HEK293 (cell line): ENCODE data around the gene PARD3B.

Experiments
- CTCF ChIA-PET: fragments of 350-600 bp; formaldehyde crosslinking; extraction: SDS; loops from one replicate; lab custom pipeline; 2021; ENCODE audit warnings: antibody characterized with exemption; lab: Yijun Ruan, JAX
- POLR2A ChIA-PET: fragments of 300-600 bp; formaldehyde crosslinking; extraction: SDS; loops from one replicate; lab custom pipeline; 2020; ENCODE audit warnings: antibody characterized with exemption, inconsistent platforms; lab: Yijun Ruan, JAX
- H3K27ac ChIP-seq: fragments of 200-500 bp; sonication (Bioruptor generic); 2 replicates; pipeline ENCODE4 v1.5.1; 2014; ENCODE audit warnings: low read depth, low read length, control low read depth, inconsistent platforms; ENCODE audit errors: extremely low read depth
- H3K36me3 ChIP-seq, 2 experiments: fragments of 200-500 bp in 1 of 2; sonication (Bioruptor generic) in 1 of 2; 1 replicate in 1 of 2; 2 replicates in 1 of 2; pipeline ENCODE4 v1.5.1; 2014 to 2017; ENCODE audit warnings: inconsistent platforms in 2 of 2, low read length in 2 of 2; ENCODE audit not compliant: control insufficient read depth in 2 of 2, insufficient read depth in 1 of 2
- H3K4me1 ChIP-seq: fragments of 200-500 bp; sonication (Bioruptor generic); 2 replicates; pipeline ENCODE4 v1.5.1; 2014; ENCODE audit warnings: mild to moderate bottlenecking, low read length, inconsistent platforms; ENCODE audit not compliant: control insufficient read depth, insufficient read depth
- H3K4me3 ChIP-seq: 2 replicates; pipeline ENCODE4 v1.5.1; 2011; ENCODE audit warnings: low read depth, mild to moderate bottlenecking, control low read depth, low read length, moderate library complexity
- H3K9me3 ChIP-seq: fragments of 200-500 bp; sonication (Bioruptor generic); 2 replicates; pipeline ENCODE4 v1.5.1; 2014; ENCODE audit warnings: low read depth, low read length, inconsistent platforms; ENCODE audit not compliant: control insufficient read depth, insufficient read depth
- BCL11A ChIP-seq: fragments of 450-650 bp; formaldehyde crosslinking; IDR thresholded peaks from 2 replicates; pipeline ENCODE4 v1.5.1; 2016; ENCODE audit warnings: low read depth, missing biosample characterization, missing genetic modification characterization
- GLI2 ChIP-seq: fragments of 450-650 bp; formaldehyde crosslinking; IDR thresholded peaks from 2 replicates; pipeline ENCODE4; 2017; ENCODE audit warnings: missing biosample characterization, missing genetic modification characterization, low read depth, borderline replicate concordance
- GLI4 ChIP-seq: fragments of 450-650 bp; formaldehyde crosslinking; IDR thresholded peaks from 2 replicates; pipeline ENCODE4 v1.5.1; 2016; ENCODE audit warnings: missing biosample characterization, missing genetic modification characterization
- KLF7 ChIP-seq: fragments of 450-650 bp; formaldehyde crosslinking; IDR thresholded peaks from 2 replicates; pipeline ENCODE4 v1.5.1; 2016; ENCODE audit warnings: missing biosample characterization, missing genetic modification characterization, borderline replicate concordance
- KLF8 ChIP-seq: fragments of 450-650 bp; formaldehyde crosslinking; IDR thresholded peaks from 2 replicates; pipeline ENCODE4 v1.5.1; 2016; ENCODE audit warnings: missing biosample characterization, missing genetic modification characterization
- SCRT2 ChIP-seq: fragments of 450-650 bp; formaldehyde crosslinking; IDR thresholded peaks from 2 replicates; pipeline ENCODE4 v1.5.1; 2016; ENCODE audit warnings: missing biosample characterization, missing genetic modification characterization
- ZFP3 ChIP-seq: fragments of 450-650 bp; formaldehyde crosslinking; IDR thresholded peaks from 2 replicates; pipeline ENCODE4 v1.5.1; 2016; ENCODE audit warnings: low read depth, missing biosample characterization, missing genetic modification characterization
- ZNF138 ChIP-seq: fragments of 450-650 bp; formaldehyde crosslinking; IDR thresholded peaks from 2 replicates; pipeline ENCODE4 v1.5.1; 2016; ENCODE audit warnings: missing biosample characterization, missing genetic modification characterization, borderline replicate concordance
- ZNF146 ChIP-seq: fragments of 450-650 bp; formaldehyde crosslinking; IDR thresholded peaks from 2 replicates; pipeline ENCODE4 v1.5.1; 2016; ENCODE audit warnings: missing biosample characterization, missing genetic modification characterization
- ZNF19 ChIP-seq: fragments of 450-650 bp; formaldehyde crosslinking; IDR thresholded peaks from 2 replicates; pipeline ENCODE4; 2016; ENCODE audit warnings: missing biosample characterization, missing genetic modification characterization, low read depth
- ZNF23 ChIP-seq: fragments of 450-650 bp; formaldehyde crosslinking; IDR thresholded peaks from 2 replicates; pipeline ENCODE4 v1.5.1; 2016; ENCODE audit warnings: missing biosample characterization, missing genetic modification characterization, borderline replicate concordance
- ZNF473 ChIP-seq: fragments of 450-650 bp; formaldehyde crosslinking; IDR thresholded peaks from 2 replicates; pipeline ENCODE4 v1.5.1; 2017; ENCODE audit warnings: missing biosample characterization, missing genetic modification characterization
- ZNF555 ChIP-seq: fragments of 450-650 bp; formaldehyde crosslinking; conservative IDR thresholded peaks from 2 replicates; pipeline ENCODE4 v1.5.1; 2017; ENCODE audit warnings: missing biosample characterization, mild to moderate bottlenecking, missing genetic modification characterization, inconsistent platforms
- ZNF560 ChIP-seq: fragments of 450-650 bp; formaldehyde crosslinking; IDR thresholded peaks from 2 replicates; pipeline ENCODE4 v1.5.1; 2017; ENCODE audit warnings: missing biosample characterization, missing genetic modification characterization, borderline replicate concordance
- ZNF571 ChIP-seq: fragments of 450-650 bp; formaldehyde crosslinking; IDR thresholded peaks from 2 replicates; pipeline ENCODE4 v1.5.0; 2017; ENCODE audit warnings: missing biosample characterization, missing genetic modification characterization
- ZNF626 ChIP-seq: fragments of 450-650 bp; sonication (Bioruptor Pico); formaldehyde crosslinking; IDR thresholded peaks from 2 replicates; pipeline ENCODE4 v1.5.1; 2018; ENCODE audit warnings: missing biosample characterization, missing genetic modification characterization, inconsistent platforms
- ZNF660 ChIP-seq: fragments of 450-650 bp; IDR thresholded peaks from 2 replicates; pipeline ENCODE4 v1.5.1; 2018; ENCODE audit warnings: missing biosample characterization, mild to moderate bottlenecking, missing genetic modification characterization
- ZNF670 ChIP-seq: fragments of 450-650 bp; formaldehyde crosslinking; IDR thresholded peaks from 2 replicates; pipeline ENCODE4 v1.5.1; 2016; ENCODE audit warnings: missing biosample characterization, missing genetic modification characterization, low read depth
- ZNF76 ChIP-seq: fragments of 450-650 bp; formaldehyde crosslinking; IDR thresholded peaks from 2 replicates; pipeline ENCODE4; 2016; ENCODE audit warnings: low read depth, missing biosample characterization, missing genetic modification characterization, borderline replicate concordance
- TF ChIP-seq, protein P1 (sequence below): fragments of 450-650 bp; formaldehyde crosslinking; IDR thresholded peaks from 2 replicates; pipeline ENCODE4 v1.5.1; 2016; ENCODE audit warnings: missing biosample characterization, missing genetic modification characterization, low read depth
- TF ChIP-seq, protein P2 (sequence below): fragments of 450-650 bp; formaldehyde crosslinking; IDR thresholded peaks from 2 replicates; pipeline ENCODE4 v1.5.1; 2017; ENCODE audit warnings: missing biosample characterization, missing genetic modification characterization
- TF ChIP-seq, protein P3 (sequence below): fragments of 450-650 bp; formaldehyde crosslinking; optimal IDR thresholded peaks from 2 replicates; pipeline ENCODE3; 2016; ENCODE audit warnings: missing biosample characterization, mild to moderate bottlenecking, missing genetic modification characterization
- TF ChIP-seq, protein P4 (sequence below): fragments of 450-650 bp; formaldehyde crosslinking; IDR thresholded peaks from 2 replicates; pipeline ENCODE4 v1.5.1; 2016; ENCODE audit warnings: missing biosample characterization, missing genetic modification characterization
- TF ChIP-seq, protein P5 (sequence below): fragments of 450-650 bp; formaldehyde crosslinking; IDR thresholded peaks from 2 replicates; pipeline ENCODE4 v1.5.1; 2016; ENCODE audit warnings: missing biosample characterization, missing genetic modification characterization
- TF ChIP-seq, protein P6 (sequence below): fragments of 450-650 bp; formaldehyde crosslinking; IDR thresholded peaks from 2 replicates; pipeline ENCODE4 v1.5.1; 2017; ENCODE audit warnings: missing biosample characterization, missing genetic modification characterization

The PARD3B gene

DNA sequence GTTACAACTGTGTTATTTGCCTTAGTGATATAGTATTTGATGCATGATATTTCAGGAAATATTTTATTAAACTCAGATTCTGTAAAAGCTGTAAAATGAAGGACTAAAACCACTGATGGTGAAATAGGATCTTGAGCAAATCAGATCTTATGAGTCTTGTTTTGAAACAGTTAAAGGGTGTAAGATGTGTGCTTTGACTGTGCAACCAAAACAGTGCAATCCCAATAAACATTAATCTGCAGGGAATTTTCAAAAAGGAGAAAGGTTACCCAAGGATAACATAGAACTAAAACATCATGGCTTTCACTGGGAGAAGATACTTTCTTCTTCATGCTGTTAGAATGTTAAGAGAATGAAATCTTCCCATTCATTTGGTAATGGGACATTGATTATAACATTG is 378.7 kb downstream of the PARD3B start (continued):
- TF ChIP-seq, protein P1, sequence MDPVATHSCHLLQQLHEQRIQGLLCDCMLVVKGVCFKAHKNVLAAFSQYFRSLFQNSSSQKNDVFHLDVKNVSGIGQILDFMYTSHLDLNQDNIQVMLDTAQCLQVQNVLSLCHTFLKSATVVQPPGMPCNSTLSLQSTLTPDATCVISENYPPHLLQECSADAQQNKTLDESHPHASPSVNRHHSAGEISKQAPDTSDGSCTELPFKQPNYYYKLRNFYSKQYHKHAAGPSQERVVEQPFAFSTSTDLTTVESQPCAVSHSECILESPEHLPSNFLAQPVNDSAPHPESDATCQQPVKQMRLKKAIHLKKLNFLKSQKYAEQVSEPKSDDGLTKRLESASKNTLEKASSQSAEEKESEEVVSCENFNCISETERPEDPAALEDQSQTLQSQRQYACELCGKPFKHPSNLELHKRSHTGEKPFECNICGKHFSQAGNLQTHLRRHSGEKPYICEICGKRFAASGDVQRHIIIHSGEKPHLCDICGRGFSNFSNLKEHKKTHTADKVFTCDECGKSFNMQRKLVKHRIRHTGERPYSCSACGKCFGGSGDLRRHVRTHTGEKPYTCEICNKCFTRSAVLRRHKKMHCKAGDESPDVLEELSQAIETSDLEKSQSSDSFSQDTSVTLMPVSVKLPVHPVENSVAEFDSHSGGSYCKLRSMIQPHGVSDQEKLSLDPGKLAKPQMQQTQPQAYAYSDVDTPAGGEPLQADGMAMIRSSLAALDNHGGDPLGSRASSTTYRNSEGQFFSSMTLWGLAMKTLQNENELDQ, result no peak
- no peak for TF ChIP-seq KLF8 (tag by site-specific recombination)
- no peak for TF ChIP-seq SCRT2
- TF ChIP-seq ZNF146, result no peak
- TF ChIP-seq, protein P2, sequence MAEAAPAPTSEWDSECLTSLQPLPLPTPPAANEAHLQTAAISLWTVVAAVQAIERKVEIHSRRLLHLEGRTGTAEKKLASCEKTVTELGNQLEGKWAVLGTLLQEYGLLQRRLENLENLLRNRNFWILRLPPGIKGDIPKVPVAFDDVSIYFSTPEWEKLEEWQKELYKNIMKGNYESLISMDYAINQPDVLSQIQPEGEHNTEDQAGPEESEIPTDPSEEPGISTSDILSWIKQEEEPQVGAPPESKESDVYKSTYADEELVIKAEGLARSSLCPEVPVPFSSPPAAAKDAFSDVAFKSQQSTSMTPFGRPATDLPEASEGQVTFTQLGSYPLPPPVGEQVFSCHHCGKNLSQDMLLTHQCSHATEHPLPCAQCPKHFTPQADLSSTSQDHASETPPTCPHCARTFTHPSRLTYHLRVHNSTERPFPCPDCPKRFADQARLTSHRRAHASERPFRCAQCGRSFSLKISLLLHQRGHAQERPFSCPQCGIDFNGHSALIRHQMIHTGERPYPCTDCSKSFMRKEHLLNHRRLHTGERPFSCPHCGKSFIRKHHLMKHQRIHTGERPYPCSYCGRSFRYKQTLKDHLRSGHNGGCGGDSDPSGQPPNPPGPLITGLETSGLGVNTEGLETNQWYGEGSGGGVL (tag by site-specific recombination), result no peak
- no peak for TF ChIP-seq ZNF23 (tag by site-specific recombination)
- TF ChIP-seq ZNF76 (tag by site-specific recombination), result no peak
- TF ChIP-seq ZNF138, result no peak
- no peak for TF ChIP-seq ZNF660
- TF ChIP-seq, protein P3, sequence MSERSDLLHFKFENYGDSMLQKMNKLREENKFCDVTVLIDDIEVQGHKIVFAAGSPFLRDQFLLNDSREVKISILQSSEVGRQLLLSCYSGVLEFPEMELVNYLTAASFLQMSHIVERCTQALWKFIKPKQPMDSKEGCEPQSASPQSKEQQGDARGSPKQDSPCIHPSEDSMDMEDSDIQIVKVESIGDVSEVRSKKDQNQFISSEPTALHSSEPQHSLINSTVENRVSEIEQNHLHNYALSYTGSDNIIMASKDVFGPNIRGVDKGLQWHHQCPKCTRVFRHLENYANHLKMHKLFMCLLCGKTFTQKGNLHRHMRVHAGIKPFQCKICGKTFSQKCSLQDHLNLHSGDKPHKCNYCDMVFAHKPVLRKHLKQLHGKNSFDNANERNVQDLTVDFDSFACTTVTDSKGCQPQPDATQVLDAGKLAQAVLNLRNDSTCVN (tag by site-specific recombination), result no peak
- TF ChIP-seq, all 188 proteins: peak for 0

DNA sequence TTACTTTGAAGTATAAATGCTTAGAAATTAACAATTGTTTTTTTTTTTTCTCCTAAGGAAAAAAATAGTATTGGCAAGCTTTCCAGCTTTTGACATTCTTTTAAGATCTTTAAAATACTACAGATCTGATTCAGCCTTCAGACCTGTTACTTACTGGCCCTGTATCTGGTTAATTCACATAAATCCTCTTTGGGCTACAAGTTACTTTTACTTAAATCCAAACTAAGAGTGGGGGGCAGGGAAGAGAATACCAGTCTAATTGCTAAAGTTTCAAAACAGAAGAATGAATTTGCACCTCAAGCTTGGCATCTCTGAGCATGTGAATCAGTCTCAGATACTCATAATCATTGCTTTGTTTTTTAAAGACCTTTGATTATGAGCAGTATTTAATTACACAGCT is 386.3 kb downstream of the PARD3B start:
- Histone ChIP-seq H3K4me1 (peaks cover 13% of the 10 kb centered on the region), H3K9me3 (no peaks in the 10 kb centered on the region), H3K36me3 (no peaks in the 10 kb centered on the region), H3K4me3 (no peak overlapping the region), H3K27ac (no peak overlapping the region)
- CTCF ChIA-PET, result interaction anchor here (1.2 kb wide), 1 partner anchor 55 kb away, joined by 3 read pairs; no protein-coding TSS in a partner anchor
- no peak for TF ChIP-seq ZNF560 (tag by site-specific recombination)
- TF ChIP-seq, protein P4, sequence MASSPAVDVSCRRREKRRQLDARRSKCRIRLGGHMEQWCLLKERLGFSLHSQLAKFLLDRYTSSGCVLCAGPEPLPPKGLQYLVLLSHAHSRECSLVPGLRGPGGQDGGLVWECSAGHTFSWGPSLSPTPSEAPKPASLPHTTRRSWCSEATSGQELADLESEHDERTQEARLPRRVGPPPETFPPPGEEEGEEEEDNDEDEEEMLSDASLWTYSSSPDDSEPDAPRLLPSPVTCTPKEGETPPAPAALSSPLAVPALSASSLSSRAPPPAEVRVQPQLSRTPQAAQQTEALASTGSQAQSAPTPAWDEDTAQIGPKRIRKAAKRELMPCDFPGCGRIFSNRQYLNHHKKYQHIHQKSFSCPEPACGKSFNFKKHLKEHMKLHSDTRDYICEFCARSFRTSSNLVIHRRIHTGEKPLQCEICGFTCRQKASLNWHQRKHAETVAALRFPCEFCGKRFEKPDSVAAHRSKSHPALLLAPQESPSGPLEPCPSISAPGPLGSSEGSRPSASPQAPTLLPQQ (tag by site-specific recombination), result no peak
- no peak for TF ChIP-seq ZNF670
- TF ChIP-seq BCL11A (tag by site-specific recombination), result no peak
- no peak for TF ChIP-seq KLF7 (tag by site-specific recombination)
- no peak for TF ChIP-seq ZNF626 (tag by site-specific recombination)
- TF ChIP-seq GLI2 (tag by site-specific recombination), result no peak
- no peak for TF ChIP-seq ZNF571 (tag by site-specific recombination)
- TF ChIP-seq ZNF473 (tag by site-specific recombination), result no peak
- no peak for TF ChIP-seq ZNF19 (tag by site-specific recombination)
- TF ChIP-seq, protein P5, sequence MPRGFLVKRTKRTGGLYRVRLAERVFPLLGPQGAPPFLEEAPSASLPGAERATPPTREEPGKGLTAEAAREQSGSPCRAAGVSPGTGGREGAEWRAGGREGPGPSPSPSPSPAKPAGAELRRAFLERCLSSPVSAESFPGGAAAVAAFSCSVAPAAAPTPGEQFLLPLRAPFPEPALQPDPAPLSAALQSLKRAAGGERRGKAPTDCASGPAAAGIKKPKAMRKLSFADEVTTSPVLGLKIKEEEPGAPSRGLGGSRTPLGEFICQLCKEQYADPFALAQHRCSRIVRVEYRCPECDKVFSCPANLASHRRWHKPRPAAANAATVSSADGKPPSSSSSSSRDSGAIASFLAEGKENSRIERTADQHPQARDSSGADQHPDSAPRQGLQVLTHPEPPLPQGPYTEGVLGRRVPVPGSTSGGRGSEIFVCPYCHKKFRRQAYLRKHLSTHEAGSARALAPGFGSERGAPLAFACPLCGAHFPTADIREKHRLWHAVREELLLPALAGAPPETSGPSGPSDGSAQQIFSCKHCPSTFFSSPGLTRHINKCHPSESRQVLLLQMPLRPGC (tag by site-specific recombination), result no peak
- no peak for TF ChIP-seq ZNF555 (tag by site-specific recombination)
- TF ChIP-seq ZFP3 (tag by site-specific recombination), result no peak
- TF ChIP-seq GLI4 (tag by site-specific recombination), result no peak
- TF ChIP-seq, protein P6, sequence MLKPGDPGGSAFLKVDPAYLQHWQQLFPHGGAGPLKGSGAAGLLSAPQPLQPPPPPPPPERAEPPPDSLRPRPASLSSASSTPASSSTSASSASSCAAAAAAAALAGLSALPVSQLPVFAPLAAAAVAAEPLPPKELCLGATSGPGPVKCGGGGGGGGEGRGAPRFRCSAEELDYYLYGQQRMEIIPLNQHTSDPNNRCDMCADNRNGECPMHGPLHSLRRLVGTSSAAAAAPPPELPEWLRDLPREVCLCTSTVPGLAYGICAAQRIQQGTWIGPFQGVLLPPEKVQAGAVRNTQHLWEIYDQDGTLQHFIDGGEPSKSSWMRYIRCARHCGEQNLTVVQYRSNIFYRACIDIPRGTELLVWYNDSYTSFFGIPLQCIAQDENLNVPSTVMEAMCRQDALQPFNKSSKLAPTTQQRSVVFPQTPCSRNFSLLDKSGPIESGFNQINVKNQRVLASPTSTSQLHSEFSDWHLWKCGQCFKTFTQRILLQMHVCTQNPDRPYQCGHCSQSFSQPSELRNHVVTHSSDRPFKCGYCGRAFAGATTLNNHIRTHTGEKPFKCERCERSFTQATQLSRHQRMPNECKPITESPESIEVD (tag by site-specific recombination), result no peak
- TF ChIP-seq ZNF23 (tag by site-specific recombination), result no peak
- TF ChIP-seq SCRT2, result no peak
- POLR2A ChIA-PET, result no interaction called here
